GM23338 (cell line): ENCODE data around the gene ST14. TPM values are rescaled to one million over a fixed set of nuclear protein-coding genes. Genes with fewer than 3 reads are reported as not detected.

Experiments used
- ATAC-seq: fragments of 200-7000 bp; cut with Tn5 transposase; 3 replicates; pipeline ENCODE4 v1.9.1; 2020
- DNase-seq: peaks from one replicate; pipeline ENCODE4 v3.0.0-alpha.2; 2015; ENCODE audit warnings: low spot score
- H2AFZ ChIP-seq: fragments of 200-600 bp; sonication (generic); 2 replicates; pipeline ENCODE4 v1.8.0; 2016; ENCODE audit warnings: antibody characterized with exemption, mild to moderate bottlenecking, moderate library complexity
- H3F3A ChIP-seq: fragments of 200-600 bp; sonication (generic); replicated peaks from 2 replicates; pipeline ENCODE4 v1.8.0; 2017; ENCODE audit warnings: antibody characterized with exemption, mixed run types, low read depth
- H3K27ac ChIP-seq: fragments of 200-600 bp; sonication (generic); 2 replicates; pipeline ENCODE4 v1.6.1; 2016; ENCODE audit warnings: low read depth
- H3K27me3 ChIP-seq: fragments of 200-600 bp; sonication (generic); 2 replicates; pipeline ENCODE4 v1.8.0; 2016; ENCODE audit warnings: mild to moderate bottlenecking, mixed run types, moderate library complexity; ENCODE audit not compliant: insufficient read depth
- H3K36me3 ChIP-seq: fragments of 200-600 bp; sonication (generic); 2 replicates; pipeline ENCODE4 v1.8.0; 2016; ENCODE audit warnings: mild to moderate bottlenecking; ENCODE audit not compliant: insufficient read depth
- H3K4me1 ChIP-seq: fragments of 200-600 bp; sonication (generic); 2 replicates; pipeline ENCODE4 v1.8.0; 2016; ENCODE audit warnings: mild to moderate bottlenecking, moderate library complexity; ENCODE audit not compliant: insufficient read depth
- H3K4me2 ChIP-seq: fragments of 200-600 bp; sonication (generic); 2 replicates; pipeline ENCODE4 v1.7.1; 2017; ENCODE audit warnings: mixed run types
- H3K4me3 ChIP-seq: fragments of 200-600 bp; sonication (generic); 2 replicates; pipeline ENCODE4 v1.6.1; 2016; ENCODE audit warnings: mixed run types
- H3K79me2 ChIP-seq: fragments of 200-600 bp; sonication (generic); replicated peaks from 2 replicates; pipeline ENCODE4 v1.8.0; 2017; ENCODE audit warnings: mild to moderate bottlenecking; ENCODE audit not compliant: insufficient read depth
- H3K9me2 ChIP-seq: fragments of 200-600 bp; sonication (generic); 2 replicates; pipeline ENCODE4 v1.8.0; 2017; ENCODE audit not compliant: insufficient read depth
- H4K20me1 ChIP-seq: fragments of 200-600 bp; sonication (generic); replicated peaks from 2 replicates; pipeline ENCODE4 v1.8.0; 2017; ENCODE audit warnings: mild to moderate bottlenecking; ENCODE audit not compliant: insufficient read depth
- H3K27ac Mint-ChIP-seq: 2 replicates; pipeline ENCODE4 v1.8.0; 2020; ENCODE audit warnings: inconsistent platforms, mild to moderate bottlenecking, moderate library complexity, mixed read lengths
- H3K27me3 Mint-ChIP-seq: 3 replicates; pipeline ENCODE4 v1.8.0; 2022; ENCODE audit warnings: low read depth, mild to moderate bottlenecking, moderate library complexity, mixed read lengths, inconsistent platforms; ENCODE audit not compliant: insufficient read depth, poor library complexity
- H3K36me3 Mint-ChIP-seq: 3 replicates; pipeline ENCODE4 v1.8.0; 2021; ENCODE audit warnings: low read depth, mild to moderate bottlenecking, inconsistent platforms, moderate library complexity, mixed read lengths
- H3K4me1 Mint-ChIP-seq: 3 replicates; pipeline ENCODE4 v1.8.0; 2020; ENCODE audit warnings: mild to moderate bottlenecking, inconsistent platforms, mixed read lengths
- H3K4me3 Mint-ChIP-seq: 3 replicates; pipeline ENCODE4 v1.8.0; 2021; ENCODE audit warnings: moderate library complexity, mild to moderate bottlenecking, inconsistent platforms, mixed read lengths
- H3K9me3 Mint-ChIP-seq: 3 replicates; pipeline ENCODE4 v1.8.0; 2020; ENCODE audit warnings: moderate library complexity, mild to moderate bottlenecking, inconsistent platforms, mixed read lengths
- CREB1 ChIP-seq: fragments of 250-450 bp; sonication (Bioruptor Pico); IDR thresholded peaks from 2 replicates; pipeline ENCODE4 v1.5.0; 2020; ENCODE audit warnings: low read depth, mild to moderate bottlenecking, moderate library complexity
- CTCF ChIP-seq, 2 experiments: fragments of 200-600 bp in 1 of 2; sonication (generic) in 1 of 2; conservative IDR thresholded peaks; 2 replicates each; pipeline versions ENCODE4 v1.5.1 to v1.6.1; 2016 to 2017; ENCODE audit warnings: antibody characterized with exemption in 2 of 2, low read depth in 2 of 2, mild to moderate bottlenecking in 2 of 2, moderate library complexity in 1 of 2
- EZH2phosphoT487 ChIP-seq: fragments of 200-600 bp; sonication (generic); IDR thresholded peaks from one replicate; pipeline ENCODE4 v1.8.1; 2018; ENCODE audit warnings: antibody characterized with exemption; ENCODE audit not compliant: unreplicated experiment
- JUNB ChIP-seq: IDR thresholded peaks from one replicate; pipeline ENCODE4 v1.6.1; 2016; ENCODE audit warnings: antibody characterized with exemption; ENCODE audit not compliant: unreplicated experiment
- NANOG ChIP-seq: IDR thresholded peaks from 2 replicates; pipeline ENCODE4 v1.6.1; 2016; ENCODE audit warnings: antibody characterized with exemption, borderline replicate concordance
- STAT1 ChIP-seq: IDR thresholded peaks from one replicate; pipeline ENCODE4 v1.6.1; 2016; ENCODE audit warnings: antibody characterized with exemption; ENCODE audit not compliant: unreplicated experiment
- ZNF114 ChIP-seq: fragments of 250-450 bp; sonication (Bioruptor Pico); IDR thresholded peaks from 2 replicates; pipeline ENCODE4 v1.5.0; 2020; ENCODE audit warnings: mild to moderate bottlenecking, moderate library complexity
- ZNF331 ChIP-seq: fragments of 250-450 bp; sonication (Bioruptor Pico); IDR thresholded peaks from 2 replicates; pipeline ENCODE4 v1.5.0; 2020; ENCODE audit warnings: low read depth, mild to moderate bottlenecking, moderate library complexity
- ZNF462 ChIP-seq: fragments of 250-450 bp; sonication (Bioruptor Pico); IDR thresholded peaks from 2 replicates; pipeline ENCODE4 v1.5.0; 2020; ENCODE audit warnings: mild to moderate bottlenecking, moderate library complexity
- polyA plus RNA-seq: library from polyadenylated mRNA; unstranded; fragments of >200 nt; fragmentation: Nextera tagmentation; extraction: Ambion mirVana; gene quantifications from 2 replicates; pipeline ENCODE4 v1.2.1, GENCODE V29; 2016
- total RNA-seq: library from RNA; depleted of rRNA; stranded (reverse); fragments of >200 nt; shearing (Covaris generic); gene quantifications from 2 replicates; pipeline ENCODE4 v1.2.3, GENCODE V29; 2014

ST14 gene
- total and polyA plus RNA-seq, 2 experiments from 2014 or later, result 7.9 to 32.7 TPM

GRCh38 chr11:130180896-130181294 is 21.3 kb downstream of the ST14 start:
- DNase-seq, result no peak
- Histone ChIP-seq H3K9me2 (no peaks in the 10 kb centered on the region), H3F3A (no peaks in the 10 kb centered on the region), H2AFZ (no peak overlapping the region), H3K4me1 (no peaks in the 10 kb centered on the region; the same call in 1 of the 2 replicates), H3K79me2 (no peaks in the 10 kb centered on the region), H4K20me1 (no peaks in the 10 kb centered on the region; the same call in 1 of the 2 replicates), H3K27ac (no peak overlapping the region), H3K36me3 (no peaks in the 10 kb centered on the region), H3K4me3 (no peak overlapping the region), H3K27me3 (no peaks in the 10 kb centered on the region), H3K4me2 (no peak overlapping the region)
- Mint-ChIP-seq H3K4me1 (peaks cover 14% of the 10 kb centered on the region), H3K27me3 (peaks cover 7% of the 10 kb centered on the region), H3K4me3 (no peak overlapping the region), H3K36me3 (no peaks in the 10 kb centered on the region; the same call in 2 of the 3 replicates), H3K27ac (no peak overlapping the region), H3K9me3 (no peaks in the 10 kb centered on the region)
- no peak for ATAC-seq
- TF ChIP-seq ZNF331 (CRISPR knock-in tag), result no peak
- TF ChIP-seq NANOG, result no peak
- no peak for TF ChIP-seq EZH2phosphoT487
- TF ChIP-seq ZNF462, result no peak

GRCh38 chr11:130181295-130182272 is 22.0 kb downstream of the ST14 start:
- Histone ChIP-seq H3K27ac (no peak overlapping the region), H3K36me3 (no peaks in the 10 kb centered on the region), H2AFZ (no peak overlapping the region), H3K4me3 (no peak overlapping the region), H3F3A (no peaks in the 10 kb centered on the region), H3K27me3 (no peaks in the 10 kb centered on the region), H3K4me2 (no peak overlapping the region), H4K20me1 (no peaks in the 10 kb centered on the region; the same call in 1 of the 2 replicates), H3K79me2 (no peaks in the 10 kb centered on the region), H3K4me1 (no peaks in the 10 kb centered on the region; the same call in 1 of the 2 replicates), H3K9me2 (no peaks in the 10 kb centered on the region)
- ATAC-seq (no peak), DNase-seq (no peak)
- H3K27ac Mint-ChIP-seq, result no peak overlapping the region
- peaks cover 7% of the 10 kb centered on the region for H3K27me3 Mint-ChIP-seq
- H3K36me3 Mint-ChIP-seq, result no peaks in the 10 kb centered on the region; the same call in 2 of the 3 replicates
- peaks cover 14% of the 10 kb centered on the region for H3K4me1 Mint-ChIP-seq
- no peak overlapping the region for H3K4me3 Mint-ChIP-seq
- H3K9me3 Mint-ChIP-seq, result no peaks in the 10 kb centered on the region
- TF ChIP-seq STAT1, result no peak
- no peak for TF ChIP-seq CREB1 (CRISPR knock-in tag)
- TF ChIP-seq ZNF331 (CRISPR knock-in tag), result no peak
- no peak for TF ChIP-seq CTCF (conservative IDR thresholded peaks at IDR 0.05; ENCODE audit: low read depth in 2 of 2)
- no peak for TF ChIP-seq ZNF114
- no peak for TF ChIP-seq NANOG
- no peak for TF ChIP-seq JUNB
